NCI-H748 (cell line): ENCODE results near the gene ALG5.
A peak's percentile ranks its signal among the peaks of the same experiment; 100 is the strongest.

ENCODE experiments used
- DNase-seq: peaks from one replicate; lab custom pipeline; 2025; ENCODE audit not compliant: unreplicated experiment; lab: John Stamatoyannopoulos, UW

ALG5 gene

GRCh38 chr13:36981156-36981743 lies 17.9 kb downstream of the ALG5 start:
- peak; percentile 75 for DNase-seq

- DNase-seq = no peak
Observed at GRCh38 chr13:36979361-36980050, 19.6 kb downstream of the ALG5 start.

GRCh38 chr13:36975172-36975571 lies 24.0 kb downstream of the ALG5 start:
- DNase-seq = no peak

GRCh38 chr13:36973621-36974295 lies 25.4 kb downstream of the ALG5 start:
- no peak for DNase-seq

GRCh38 chr13:36973009-36973408 lies 26.1 kb downstream of the ALG5 start:
- DNase-seq = no peak

- no peak for DNase-seq
Observed at GRCh38 chr13:36966404-36966803, 32.7 kb downstream of the ALG5 start.

GRCh38 chr13:36965767-36966166 lies 33.4 kb downstream of the ALG5 start:
- no peak for DNase-seq

GRCh38 chr13:36959456-36960116 lies 39.6 kb downstream of the ALG5 start:
- no peak for DNase-seq

GRCh38 chr13:36954542-36954941 lies 44.6 kb downstream of the ALG5 start:
- no peak for DNase-seq

- no peak for DNase-seq
Observed at GRCh38 chr13:36950920-36951319, 48.2 kb downstream of the ALG5 start.

- DNase-seq = no peak
Observed at GRCh38 chr13:36950330-36950729, 48.8 kb downstream of the ALG5 start.

- DNase-seq = no peak
Observed at GRCh38 chr13:36945078-36945477, 54.1 kb downstream of the ALG5 start.

GRCh38 chr13:36925603-36926002 lies 73.5 kb downstream of the ALG5 start:
- no peak for DNase-seq

GRCh38 chr13:36924001-36924400 lies 75.1 kb downstream of the ALG5 start:
- DNase-seq = no peak

GRCh38 chr13:36921631-36922301 lies 77.4 kb downstream of the ALG5 start:
- DNase-seq = no peak

- DNase-seq = peak; percentile 49
Observed at GRCh38 chr13:36920616-36921185, 78.4 kb downstream of the ALG5 start.

GRCh38 chr13:36919833-36920615 lies 79.1 kb downstream of the ALG5 start, which contains the start of gene SMAD9:
TSS of gene SMAD9 (minus strand) at chr13:36920238. CDS start at chr13:36879689, 40,549 bp downstream.
- peak; percentile 87 for DNase-seq

- peak; percentile 81 for DNase-seq
Observed at GRCh38 chr13:36919171-36919832, 79.8 kb downstream of the ALG5 start.
